DOHH2 (cell line): Measurements from ENCODE around the gene MYBPC2.

Experiments used
- EZH2phosphoT487 ChIP-seq: fragments of 200-600 bp; sonication (generic); IDR thresholded peaks from 2 replicates; pipeline ENCODE4 v1.6.1; 2017; ENCODE audit warnings: borderline replicate concordance, mild to moderate bottlenecking, antibody characterized with exemption, low read length, moderate library complexity, mixed read lengths
- TF ChIP-seq, protein P1 (sequence below): fragments of 200-600 bp; sonication (generic); IDR thresholded peaks from one replicate; pipeline ENCODE4 v1.5.1; 2014; ENCODE audit warnings: antibody characterized with exemption, mild to moderate bottlenecking, low read depth, low read length; ENCODE audit not compliant: poor library complexity, severe bottlenecking

DNA sequence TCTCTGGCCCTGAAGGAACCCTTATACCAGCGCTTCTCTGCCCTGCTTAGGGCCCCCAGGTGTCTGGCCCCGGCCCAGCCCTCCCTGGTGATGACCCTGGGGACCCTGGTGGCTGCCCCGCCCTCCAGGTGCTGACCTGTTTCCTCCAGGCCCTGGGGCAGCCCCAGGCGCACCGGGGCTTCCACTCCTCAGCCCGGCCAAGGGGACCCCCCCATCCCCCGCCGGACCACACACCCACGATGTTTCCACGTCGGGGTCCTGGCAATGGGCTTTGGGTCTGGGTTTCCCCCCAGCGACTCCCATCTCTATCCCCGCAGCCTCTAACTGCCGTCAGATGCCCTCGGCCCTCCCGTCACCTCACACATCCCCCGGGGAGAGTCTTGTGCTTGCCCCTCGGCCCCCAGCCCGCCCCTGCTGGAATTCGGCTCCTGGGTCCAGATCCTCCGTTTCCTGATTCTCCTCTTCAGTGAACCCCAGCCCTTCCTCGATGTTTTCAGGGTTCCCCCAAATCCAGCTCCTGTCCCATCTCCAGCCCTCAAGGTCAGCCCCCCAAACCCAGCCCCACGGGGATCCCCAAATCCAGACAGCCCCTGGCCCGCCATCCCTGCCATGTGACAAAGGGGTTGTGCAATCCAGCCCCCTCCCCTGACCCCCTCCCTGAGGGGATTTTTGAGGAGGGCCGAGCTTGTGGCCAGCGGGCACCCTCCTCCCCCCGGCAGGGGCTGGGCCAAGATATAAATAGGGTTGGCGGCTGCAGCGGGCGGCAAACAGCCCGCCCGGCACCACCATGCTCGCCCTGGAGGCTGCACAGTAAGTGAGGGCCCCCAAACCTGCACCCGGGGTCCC, 14.3 kb upstream of the MYBPC2 start, which contains the start of gene SPIB:
- TF ChIP-seq, protein P1, sequence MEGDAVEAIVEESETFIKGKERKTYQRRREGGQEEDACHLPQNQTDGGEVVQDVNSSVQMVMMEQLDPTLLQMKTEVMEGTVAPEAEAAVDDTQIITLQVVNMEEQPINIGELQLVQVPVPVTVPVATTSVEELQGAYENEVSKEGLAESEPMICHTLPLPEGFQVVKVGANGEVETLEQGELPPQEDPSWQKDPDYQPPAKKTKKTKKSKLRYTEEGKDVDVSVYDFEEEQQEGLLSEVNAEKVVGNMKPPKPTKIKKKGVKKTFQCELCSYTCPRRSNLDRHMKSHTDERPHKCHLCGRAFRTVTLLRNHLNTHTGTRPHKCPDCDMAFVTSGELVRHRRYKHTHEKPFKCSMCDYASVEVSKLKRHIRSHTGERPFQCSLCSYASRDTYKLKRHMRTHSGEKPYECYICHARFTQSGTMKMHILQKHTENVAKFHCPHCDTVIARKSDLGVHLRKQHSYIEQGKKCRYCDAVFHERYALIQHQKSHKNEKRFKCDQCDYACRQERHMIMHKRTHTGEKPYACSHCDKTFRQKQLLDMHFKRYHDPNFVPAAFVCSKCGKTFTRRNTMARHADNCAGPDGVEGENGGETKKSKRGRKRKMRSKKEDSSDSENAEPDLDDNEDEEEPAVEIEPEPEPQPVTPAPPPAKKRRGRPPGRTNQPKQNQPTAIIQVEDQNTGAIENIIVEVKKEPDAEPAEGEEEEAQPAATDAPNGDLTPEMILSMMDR: no peak
- TF ChIP-seq EZH2phosphoT487: no peak
